Cerebellar cortex (tissue), 1 donor: ENCODE measurements around the gene CHCHD6.

Experiments used
- DNase-seq: peaks from one replicate; pipeline ENCODE4 v3.0.0-alpha.2; 2015; ENCODE audit warnings: low spot score

The CHCHD6 gene

DNA sequence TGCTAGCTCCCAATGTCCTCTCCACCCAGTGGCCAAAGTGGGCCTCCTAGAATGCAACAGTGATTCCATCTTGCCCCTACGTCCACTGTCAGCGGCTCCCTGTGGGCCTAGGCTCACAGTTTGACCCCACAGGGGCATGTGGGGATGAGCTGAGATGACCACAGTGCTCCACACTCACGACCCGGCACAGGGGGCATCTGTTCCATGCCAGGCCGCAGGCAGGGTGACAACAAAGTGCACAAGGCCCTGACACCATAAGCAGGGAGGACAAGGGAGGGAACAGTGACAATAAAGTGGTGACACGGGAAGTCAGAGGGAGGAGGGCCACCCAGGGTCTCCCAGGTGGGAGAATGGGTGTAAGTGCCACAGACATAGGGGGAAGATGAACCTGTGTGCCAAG is 273.8 kb downstream of the CHCHD6 start:
- no peak for DNase-seq

DNA sequence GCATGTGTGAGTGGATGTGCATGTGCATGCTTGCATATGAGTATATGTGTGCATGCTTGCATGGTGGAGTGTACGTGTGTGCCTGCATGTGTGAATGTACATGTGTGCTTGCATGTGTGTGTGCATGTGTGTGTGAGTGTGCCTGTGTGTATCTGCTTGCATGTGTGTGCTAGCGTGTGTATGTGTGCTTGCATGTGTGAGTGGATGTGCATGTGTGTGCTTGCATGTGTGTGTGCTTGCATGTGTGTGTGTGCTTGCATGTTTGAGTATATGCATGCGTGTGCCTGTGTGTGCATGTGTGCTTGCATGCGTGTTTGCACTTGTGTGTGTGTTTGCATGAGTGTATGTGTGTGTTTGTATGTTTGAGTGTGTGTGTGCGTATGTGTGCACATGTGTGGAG is 274.3 kb downstream of the CHCHD6 start:
- no peak for DNase-seq

DNA sequence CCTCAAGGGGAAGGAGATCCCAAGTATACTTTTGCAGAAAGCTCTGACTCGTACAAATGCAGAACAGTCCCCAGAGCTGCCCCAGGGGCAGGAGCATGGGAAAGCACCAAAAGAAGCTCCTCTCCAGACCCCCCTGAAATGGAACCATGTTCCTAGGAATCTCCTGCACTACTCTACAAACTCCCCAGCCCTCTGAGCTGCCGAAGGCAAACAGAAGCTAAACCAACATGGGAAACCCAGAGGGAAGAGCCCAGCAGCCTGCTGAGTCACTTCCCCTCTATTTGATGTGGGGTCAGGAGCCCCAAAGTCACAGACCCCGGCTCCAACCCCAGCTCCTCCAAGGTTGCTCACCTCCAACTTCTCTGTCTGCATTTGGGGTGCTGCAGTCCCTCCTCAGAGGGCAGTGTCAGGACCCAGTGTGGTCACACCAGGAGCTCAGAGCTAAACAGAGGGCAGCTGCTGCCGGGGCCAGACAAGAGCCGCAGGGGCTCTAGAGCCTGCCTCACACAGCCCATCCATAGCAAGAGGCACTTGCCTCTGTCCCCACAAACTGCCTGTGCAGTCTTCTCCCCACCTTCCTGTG is 275.1 kb downstream of the CHCHD6 start:
- DNase-seq: no peak

DNA sequence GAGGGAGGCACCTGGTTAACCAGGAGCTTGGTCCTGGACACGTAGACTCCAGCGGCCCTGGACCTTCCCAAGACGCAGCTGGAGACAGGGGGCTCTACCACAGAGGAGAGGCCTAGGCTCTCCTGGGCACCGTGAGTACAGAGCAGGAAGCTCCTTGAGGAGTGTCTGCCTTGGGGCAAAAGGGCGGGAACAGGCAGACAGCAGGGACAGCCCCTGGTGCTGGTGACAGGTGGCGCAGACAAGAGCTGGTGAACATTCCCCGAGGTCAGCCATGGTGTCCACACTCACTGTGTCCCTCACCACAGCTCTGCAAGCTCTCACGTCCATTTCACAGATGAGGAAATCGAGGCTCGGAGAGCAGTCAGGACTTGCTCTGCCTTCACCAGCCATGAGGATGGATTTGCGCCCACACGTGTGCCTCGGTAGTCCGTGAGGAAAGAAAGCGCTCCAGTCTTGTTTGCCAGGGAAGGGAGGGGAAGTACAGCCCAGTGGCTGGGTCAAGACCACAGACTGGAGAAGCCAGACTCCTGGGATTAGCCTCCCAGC is 276.3 kb downstream of the CHCHD6 start:
- no peak for DNase-seq

DNA sequence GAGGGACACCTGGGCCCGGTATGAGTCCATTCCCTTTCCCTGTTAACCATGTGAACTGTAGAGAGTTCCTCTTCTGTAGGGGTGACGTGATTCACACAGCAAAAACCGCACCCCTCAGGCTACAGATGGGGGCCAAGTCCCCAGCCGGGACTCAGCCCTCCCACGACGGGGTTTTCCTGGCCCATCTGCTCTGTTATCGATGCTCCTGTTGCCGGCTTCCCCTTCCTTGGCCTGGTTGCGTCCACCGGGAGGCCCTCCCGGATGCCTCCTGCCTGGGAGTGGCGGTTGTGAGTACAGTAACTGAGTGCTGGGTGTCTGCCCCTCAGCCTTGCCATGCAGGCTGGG is 278.1 kb downstream of the CHCHD6 start:
- no peak for DNase-seq

DNA sequence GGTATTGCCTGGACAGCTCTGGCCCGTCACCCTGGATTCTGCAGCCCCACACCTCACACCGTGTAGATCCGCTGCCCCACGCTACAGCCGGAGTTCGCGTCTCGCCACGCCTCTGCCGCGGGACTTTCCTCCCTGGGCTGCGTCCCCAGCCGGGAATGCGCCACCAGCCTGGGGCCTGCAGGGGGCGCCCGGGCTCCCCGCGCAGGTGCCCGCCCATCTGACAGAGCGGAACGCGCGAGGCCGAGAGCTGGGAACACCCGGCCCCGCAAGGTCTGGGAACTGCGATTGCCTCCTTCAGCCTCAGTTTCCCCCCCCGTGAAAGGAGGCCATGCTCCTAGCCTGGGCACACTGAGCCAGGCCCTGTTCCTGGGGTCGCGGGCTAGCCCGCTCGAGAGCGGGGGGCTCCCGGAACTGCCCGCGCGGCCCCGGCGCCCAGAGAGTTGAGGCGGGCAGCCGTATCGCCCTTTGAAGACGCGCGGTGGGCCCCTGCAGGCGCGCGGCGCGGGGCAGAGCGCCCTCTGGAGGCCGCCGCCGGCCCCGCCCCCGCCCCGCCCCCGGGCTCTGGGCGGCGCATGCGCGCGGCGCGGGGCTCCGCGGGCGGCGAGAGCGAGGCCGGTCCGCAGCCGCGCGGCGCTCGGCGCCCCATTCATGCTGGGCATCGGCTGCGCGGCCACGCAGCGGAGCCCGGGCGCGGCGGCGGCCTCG is 278.6 kb downstream of the CHCHD6 start, which contains the start of gene PLXNA1:
PLXNA1 (plus strand) TSS at position 645 of the 705 bp plus-strand sequence. CDS start 5,479 bp downstream, outside the sequence.
- DNase-seq: peak; percentile 61

DNA sequence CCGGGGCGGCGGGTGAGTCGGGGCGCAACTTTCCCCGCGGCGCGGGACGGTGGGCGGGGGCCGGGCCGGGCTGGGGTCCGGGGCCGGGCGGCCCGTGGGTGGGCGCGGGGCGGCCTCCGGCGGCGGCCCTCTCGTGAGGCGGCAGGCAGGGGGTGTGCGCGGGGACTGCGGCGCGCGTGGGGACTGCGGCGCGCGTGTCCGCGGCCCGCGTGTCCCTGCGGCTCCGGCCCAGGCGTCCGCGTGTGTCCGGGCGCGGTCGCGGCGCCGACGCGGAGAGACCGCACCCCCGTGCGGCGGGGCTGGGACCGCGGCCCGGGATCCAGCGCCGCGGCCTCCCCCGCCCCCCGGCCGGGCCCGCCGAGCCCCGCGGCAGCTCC is 279.2 kb downstream of the CHCHD6 start:
- no peak for DNase-seq

DNA sequence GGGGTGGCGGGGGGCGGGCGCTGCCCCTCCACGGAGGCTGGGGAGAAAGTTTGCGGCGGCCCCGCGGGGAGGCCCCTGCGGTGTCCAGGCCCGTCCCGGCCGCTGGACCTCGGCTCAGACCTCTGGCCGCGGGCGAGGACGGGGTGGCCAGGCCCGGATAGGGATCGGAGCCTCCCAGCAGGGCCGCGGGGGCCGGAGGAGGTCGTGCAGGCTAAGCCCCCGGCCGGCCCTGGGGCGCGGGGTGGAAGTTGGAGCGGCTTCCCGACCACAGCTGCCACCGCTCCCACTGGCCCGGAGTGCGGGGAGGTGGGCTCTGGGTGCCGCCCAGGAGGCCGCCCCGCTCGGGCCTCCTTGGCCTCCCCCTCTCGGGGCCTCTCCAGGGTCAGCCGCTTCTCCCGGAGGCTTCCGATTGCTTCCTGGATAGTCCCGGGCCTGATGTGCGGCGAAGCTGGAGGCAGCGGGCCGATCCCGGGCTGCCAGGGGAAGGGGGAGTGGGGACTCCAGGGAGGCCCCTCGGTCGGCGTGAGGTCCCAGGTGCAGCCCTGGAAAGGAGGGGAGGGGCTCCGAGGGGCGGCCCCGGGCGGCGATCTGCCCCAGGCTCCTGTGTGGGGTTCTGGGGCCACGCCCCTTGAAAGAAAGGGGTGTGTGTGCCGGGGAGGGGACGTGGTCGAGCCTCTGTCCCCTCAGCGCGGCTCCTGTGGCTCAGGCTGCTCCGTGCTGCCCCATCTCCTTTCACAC is 279.8 kb downstream of the CHCHD6 start:
- DNase-seq: peak; percentile 20

DNA sequence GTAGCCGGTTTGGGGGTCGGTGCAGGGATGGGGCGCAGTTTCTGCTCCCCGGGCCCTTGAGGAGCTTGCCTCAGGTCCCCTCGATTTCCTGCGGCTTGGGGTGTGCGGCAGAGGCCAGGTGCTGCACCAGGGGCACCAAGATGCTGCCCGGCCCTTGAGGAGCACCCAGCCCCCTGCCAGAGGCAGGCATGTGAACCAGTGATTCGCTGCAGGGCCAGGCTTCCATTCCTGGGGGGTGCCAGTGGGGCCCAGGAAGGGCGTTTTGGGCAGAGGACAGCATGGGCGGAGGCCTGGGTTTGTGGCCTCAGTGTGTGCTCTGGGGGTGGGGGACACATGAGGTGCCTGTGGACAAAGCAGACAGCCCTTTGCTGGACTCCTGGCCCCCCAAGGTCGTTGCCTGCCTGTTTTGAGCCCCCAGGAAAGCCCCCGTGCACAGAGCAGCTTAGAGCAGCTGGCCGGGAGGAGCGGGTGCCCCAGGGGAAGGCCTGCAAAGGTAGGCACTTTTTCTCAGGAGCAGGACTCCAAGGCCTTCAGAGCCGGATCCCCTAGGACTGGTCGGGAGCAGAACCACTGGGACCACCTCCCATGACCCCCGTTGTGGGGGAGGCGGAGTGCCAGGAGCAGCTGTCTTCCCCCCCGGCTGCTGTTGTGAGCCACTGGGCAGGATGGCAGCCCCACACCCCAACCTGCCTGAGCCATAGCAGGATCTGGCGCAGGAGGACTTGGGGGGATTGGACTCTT is 280.5 kb downstream of the CHCHD6 start:
- DNase-seq: no peak

DNA sequence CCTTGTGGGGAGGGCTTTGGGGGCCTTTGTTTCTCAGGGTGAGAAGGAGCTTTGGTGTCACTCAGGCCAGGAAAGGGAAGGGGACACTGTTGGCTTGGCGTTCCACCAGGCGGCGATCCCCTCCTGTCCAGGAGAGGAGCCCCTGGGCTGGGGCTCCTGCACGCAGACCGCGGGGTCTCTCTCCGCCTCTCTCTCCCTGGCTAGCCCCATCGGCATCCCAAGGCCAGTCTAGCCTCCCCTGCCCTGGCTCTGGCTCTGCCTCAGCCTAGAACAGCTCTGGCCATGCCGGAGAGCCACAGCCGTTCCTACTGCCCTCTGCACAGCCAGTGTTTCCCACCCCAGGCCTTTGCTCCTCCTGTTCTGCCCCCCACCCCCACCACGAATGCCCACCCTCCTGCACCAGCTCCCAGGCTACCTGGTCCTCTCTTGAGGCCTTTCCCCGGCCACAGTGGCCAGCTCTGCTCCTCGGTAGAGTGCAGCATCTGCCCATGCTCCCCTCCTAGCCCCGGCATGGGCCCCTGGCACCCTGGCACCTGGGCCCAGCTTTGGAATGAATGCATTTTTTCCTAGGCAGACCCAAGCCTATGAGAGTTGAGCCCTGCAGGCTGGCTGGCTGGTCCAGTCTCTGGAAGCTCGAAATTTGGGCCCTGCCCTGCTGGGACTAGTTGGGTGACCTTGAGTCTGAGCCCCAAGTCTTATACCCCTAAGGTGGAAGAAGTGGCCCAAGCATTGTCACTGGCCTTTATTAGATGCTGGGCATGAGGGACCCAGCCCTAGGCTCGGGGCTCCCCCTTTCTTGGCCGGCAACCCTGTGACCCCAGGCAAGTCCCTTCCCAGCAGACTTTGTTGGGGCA is 281.3 kb downstream of the CHCHD6 start:
- DNase-seq: no peak

DNA sequence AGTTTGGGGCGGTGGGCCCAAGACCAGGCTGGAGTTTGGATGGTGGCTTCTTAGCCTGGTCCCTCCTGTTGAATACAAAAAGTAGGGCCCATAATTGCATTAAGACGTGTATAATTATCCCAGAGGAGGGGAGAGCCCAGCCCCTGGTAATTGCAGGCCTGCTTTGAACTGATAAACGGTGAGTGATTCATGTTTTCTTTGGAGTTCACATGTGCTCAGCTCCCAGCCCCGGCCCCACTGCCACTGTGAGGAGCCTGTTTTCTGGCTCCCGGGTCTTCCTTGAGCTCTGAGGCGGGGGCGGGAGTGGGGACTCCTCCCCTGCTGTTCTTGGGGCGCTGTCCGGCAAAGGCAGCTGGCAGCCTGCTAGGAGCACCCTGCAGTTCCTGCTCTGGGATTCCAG is 282.0 kb downstream of the CHCHD6 start:
- no peak for DNase-seq

DNA sequence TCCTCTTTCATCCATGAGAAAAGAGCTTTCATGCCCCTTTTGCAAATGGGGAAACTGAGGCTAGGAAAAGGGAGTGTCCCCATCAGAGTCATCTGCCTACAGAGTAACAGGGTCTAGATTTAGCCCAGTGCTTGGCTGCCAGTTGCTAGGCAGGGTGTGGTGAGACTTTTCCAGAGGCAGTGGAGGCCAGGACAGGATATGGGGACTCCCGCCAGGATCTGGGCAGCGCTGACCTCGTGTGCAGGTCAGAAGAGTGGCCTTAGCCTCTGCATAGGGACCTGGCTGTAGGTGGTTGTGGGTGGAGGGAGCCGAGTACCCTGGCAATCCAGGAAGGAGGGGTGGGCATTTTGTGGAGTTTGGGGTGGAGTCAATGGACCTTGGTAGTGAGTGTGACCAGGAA is 283.1 kb downstream of the CHCHD6 start:
- DNase-seq: no peak

DNA sequence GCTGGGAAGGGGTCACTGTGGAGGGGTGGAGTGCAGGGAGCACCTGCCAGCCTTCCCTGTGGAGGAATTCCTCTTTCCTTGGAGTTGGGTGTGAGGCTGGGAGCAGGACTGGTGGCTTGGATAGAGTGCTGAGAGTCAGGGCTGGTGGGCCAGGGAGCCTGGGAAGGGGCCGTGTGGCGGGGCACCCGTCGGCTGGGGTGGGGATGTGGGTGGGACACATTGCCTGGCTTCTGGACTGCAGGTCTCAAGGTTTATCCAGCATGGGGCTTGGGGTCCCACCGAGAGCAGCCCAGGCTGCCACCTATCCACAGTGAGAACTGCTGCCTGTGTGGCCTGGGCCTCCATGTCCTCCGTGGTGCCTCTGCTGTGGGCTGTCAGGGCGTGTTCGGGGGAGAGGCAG is 283.6 kb downstream of the CHCHD6 start:
- no peak for DNase-seq

DNA sequence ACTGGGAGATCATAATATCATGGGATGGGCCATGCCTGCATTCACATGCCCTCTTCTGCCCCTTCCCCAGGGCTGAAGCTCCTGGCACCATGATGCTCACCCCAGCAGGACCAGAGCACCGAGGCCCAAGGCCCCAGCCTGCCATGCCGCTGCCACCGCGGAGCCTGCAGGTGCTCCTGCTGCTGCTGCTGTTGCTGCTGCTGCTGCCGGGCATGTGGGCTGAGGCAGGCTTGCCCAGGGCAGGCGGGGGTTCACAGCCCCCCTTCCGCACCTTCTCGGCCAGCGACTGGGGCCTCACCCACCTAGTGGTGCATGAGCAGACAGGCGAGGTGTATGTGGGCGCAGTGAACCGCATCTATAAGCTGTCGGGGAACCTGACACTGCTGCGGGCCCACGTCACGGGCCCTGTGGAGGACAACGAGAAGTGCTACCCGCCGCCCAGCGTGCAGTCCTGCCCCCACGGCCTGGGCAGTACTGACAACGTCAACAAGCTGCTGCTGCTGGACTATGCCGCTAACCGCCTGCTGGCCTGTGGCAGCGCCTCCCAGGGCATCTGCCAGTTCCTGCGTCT is 284.5 kb downstream of the CHCHD6 start:
- DNase-seq: no peak

DNA sequence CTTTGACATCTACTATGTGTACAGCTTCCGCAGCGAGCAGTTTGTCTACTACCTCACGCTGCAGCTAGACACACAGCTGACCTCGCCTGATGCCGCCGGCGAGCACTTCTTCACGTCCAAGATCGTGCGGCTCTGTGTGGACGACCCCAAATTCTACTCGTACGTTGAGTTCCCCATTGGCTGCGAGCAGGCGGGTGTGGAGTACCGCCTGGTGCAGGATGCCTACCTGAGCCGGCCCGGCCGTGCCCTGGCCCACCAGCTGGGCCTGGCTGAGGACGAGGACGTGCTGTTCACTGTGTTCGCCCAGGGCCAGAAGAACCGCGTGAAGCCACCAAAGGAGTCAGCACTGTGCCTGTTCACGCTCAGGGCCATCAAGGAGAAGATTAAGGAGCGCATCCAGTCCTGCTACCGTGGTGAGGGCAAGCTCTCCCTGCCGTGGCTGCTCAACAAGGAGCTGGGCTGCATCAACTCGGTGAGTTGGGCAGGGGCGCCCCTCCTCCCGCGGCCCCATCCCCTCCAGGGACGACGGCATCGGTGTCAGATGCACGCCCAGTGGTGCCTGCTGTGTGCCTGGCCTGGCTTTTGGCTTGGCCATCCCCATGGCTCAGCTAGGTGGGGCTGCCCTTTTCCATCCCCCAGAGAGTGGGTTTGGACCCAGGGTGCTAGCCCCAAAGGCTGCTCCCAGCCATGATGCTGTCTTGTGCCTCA is 285.4 kb downstream of the CHCHD6 start:
- no peak for DNase-seq

DNA sequence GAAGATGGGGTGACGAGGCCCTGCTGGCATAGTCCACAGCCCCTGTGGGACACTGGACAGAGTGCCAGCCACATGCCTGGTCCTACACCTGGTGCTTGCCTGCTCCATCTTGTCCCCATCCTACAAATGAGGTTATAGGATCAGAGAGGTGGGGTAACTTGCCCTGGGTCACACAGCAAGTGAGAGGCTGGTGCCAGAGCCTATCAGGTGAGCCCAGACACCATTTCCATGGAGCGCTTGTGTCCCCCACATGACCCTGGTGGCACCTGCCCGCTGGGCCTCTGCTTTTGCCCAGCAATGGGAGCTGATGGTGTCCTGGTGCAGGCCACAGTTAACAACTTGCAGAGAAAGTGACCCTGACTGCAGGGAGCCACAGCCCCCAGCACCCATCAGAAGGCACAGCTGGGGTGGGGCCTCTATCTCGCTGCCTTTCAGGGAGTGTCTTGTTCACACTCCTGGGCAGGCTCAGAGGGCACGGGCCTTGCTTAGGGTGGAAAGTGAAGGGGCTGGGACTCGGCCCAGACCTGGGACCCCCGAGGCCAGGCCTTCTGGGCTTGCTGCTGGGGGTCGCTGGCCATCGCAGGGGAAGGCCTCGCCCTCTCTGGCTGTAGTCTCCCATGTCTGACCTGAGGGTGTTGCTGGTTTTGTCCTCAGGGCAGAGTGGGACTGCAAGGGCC is 286.1 kb downstream of the CHCHD6 start:
- DNase-seq: no peak

DNA sequence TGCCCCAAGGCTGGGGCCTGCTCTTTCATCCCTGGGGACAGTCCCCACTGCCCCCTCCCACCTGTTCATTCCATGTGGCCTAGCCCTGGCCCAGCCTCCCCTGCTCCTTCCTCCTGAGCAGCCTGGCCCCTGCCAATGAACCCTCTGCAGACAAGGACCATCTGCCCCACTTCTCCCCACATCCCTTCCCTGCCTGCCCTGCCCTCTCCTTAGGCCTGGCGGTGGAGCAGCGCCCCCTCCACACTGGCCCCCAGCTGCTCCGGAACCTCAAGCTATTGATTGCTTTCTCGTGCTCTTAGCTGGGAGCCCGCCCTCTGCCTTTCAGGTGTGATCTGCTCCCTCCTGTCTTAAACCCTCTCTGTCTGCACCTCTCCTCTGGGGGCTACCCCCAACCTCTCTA is 286.9 kb downstream of the CHCHD6 start:
- no peak for DNase-seq

DNA sequence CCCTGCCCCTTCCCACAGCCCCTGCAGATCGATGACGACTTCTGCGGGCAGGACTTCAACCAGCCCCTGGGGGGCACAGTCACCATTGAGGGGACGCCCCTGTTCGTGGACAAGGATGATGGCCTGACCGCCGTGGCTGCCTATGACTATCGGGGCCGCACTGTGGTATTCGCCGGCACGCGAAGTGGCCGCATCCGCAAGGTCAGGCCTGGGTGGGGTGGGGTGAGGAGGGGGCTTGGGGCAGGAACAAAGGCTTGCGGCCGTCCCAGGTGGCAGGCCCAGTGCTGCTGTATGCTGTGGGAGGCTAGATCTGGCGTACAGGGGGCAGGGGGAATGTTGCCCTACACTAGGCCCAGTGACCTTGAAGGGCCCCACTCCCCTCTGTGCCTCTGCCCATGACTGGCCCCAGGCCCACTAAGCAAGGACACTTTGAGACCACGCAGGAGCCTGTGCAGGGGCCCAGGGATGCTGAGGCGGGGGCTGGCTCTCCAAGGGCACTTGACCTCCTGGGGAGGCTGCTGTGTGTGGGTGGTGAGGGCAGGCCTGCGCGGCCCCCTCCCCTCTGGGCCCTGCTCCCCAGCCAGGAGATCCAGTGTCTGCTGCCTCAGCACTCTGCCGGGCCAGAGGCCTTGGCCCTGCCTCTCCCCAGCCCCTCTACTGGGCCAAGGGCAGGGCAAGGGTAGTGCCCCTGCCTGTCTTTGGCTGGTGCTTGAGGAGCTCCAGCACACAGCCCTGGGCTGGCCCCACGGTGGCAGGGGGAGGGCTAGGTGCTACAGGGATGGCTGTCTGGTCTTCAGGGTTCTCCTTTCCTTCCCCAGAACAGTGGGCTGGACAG is 287.5 kb downstream of the CHCHD6 start:
- no peak for DNase-seq

DNA sequence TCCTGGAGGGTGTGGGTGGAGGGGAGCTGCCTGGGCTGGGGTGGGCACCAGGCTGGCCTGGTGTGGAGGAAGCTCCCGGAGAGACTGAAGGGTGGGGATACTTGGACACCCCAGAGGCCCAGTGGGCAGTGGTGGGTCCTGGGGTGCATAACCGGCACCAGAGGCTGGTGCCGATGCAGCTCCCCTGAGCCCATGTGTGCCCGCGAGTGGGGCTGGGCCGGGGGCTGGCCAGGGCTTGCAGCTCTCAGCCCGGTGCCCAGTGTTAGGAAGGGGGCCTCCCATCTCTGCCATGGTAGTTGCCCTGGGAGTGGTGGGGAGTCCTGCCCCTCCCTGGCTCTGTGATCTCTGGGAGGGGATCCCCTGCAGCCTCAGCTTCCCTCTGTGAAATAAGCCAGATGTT is 288.2 kb downstream of the CHCHD6 start:
- DNase-seq: no peak
